Activated T-cell treated with anti-CD3 and anti-CD28 coated beads, Interleukin-2, amount 50 U/mL, for 48 hours (primary cell): Measurements from ENCODE around the gene CPZ.
A peak's percentile ranks its signal among the peaks of the same experiment; 100 is the strongest.
"Not testable (repeated sequence)": the region's sequence is repeated elsewhere in the genome, so short reads cannot be mapped to it uniquely, and the experiment has no call there.

Source experiments
- DNase-seq, 2 experiments: peaks; one replicate each; pipeline ENCODE4 v3.0.0-alpha.2; 2020

CPZ gene

DNA sequence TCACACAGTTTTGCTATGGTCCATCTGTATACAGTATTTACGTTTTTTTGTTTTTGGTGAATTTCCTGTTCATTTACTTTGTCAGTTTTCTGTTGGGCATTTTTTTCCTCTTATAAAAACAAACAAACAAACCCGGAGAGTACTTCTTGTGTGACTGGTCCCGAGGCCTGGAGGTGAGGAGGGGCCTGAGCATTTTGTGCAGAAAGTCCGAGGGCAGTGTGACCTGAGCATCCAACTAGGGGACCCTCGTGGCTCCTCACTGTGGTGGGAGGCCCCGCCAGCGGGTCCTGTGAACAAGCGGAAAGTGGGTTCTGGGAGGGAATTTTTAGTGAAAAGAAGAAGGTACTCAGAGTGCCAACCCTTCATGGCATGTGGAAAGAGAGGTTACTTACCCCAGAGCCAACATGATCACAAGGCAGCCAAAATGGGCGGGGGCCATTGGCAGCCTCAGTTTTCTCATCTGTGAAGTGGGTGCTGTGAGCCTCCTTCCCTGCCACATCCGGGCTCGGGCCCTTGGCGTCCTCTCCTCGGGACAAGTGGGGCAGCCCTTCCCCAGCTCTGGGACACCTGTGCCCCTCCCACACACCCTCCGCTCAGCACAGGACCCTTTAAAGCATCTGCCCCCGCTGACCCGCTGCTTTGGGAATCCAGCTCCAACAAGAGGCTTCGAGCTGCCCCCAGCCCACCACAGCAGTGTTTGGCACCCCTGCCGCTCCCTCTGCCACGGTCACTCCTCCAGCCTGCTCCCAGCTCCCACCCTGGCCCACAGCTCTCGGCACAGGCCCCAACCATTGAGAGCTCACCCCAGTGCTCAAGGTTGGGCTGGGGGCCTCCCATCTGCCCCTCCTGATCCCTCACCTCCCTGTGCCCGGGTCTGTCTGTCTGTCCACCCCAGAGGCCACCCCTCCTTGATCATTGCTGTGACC lies 35.2 kb upstream of the CPZ start:
- no peak for DNase-seq

DNA sequence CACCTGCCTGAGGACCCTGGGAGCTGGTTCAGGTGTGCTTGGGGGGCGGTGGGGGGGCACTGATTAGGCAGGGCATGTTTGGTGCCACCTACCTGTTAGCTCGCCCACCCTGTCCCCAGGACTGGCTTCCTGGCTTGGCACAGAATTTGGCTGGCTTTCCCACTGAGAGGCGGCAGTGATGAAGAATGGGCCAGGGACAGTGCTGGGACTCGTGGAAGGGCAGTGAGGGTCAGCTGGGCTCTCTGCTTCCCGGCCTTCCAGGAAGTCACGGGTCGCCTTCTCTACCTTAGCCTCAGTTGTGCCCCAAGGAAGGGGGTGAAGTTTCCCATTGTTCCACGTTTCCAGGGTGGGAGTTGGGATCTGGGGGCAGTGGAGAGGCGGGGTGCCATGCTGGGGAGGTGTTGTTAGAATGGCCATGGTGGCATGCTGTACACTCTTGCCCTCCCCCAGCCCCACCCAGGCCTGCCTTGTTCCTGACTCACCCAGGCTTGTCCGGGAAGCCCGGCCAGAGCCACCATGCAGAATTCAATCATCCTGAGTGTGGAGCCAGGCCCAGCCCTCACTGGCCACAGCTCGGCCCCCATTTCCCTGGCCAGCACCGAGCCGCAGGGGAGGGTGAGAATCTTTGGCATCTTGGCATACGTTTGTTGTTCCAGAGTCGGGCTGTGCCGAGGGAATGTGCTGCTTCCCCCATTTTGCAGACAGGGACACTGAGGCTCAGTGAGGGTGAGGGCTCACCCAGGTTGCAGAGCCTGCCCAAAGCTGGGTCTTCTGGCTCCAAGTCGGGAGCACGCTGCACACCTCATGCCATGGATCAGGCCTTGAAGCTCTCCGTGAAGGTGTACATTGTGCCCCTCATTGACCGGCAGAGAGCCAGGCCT lies 34.2 kb upstream of the CPZ start:
- DNase-seq: no peak

DNA sequence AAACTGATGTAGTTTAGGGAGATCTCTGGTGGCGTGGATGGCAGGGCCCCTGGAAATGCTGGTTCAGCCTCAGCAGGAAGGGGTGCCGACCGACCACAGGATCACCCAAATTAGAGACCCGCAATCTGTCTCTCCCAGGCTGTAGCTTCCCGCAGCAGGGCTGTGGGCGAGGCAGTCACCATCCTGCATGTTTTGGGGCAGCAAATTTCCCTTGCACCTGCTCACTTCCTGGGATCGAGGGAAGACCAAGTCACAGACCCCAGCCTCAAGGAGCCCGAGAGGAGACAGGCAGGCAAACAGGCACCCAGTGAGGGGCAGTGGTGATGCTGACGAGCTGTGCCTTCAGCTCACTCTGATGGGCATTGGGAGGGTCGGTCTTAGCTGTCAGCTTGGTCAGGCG lies 33.6 kb upstream of the CPZ start:
- no peak for DNase-seq

DNA sequence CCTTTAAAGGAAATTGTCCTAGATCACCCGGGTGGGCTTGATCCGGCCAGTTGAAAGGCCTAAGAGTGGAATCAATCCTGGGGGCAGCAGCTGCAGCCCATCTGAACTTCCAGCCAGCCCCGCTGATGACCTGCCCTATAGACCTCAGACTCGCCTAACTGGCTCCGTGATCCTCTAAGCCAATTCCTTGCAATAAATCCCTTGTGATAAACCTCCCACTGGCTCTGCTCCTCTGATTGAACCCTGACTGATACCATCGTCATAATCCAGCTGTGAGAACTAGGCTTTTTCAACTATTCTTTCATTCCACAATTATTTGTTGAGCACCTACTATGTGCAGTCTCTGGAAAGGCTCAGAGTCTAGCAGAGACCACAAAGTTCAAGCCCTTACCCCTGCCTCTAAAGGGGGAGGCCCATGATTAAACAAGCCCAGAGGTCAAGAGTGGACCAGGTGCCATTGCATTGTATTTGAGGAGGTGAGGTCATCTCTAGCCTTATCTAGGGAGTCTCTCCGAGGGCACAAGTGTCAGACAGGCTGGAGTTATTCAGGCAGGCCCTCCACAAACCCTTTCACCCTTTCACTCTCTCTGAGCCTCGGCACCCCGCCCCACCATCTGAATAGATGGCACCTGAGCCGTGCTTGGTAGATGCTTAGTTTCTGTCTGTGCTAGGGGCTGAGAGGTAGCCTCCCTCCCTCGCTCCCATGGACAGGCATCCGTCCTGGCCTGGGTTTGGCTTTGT lies 32.9 kb upstream of the CPZ start:
- no peak for DNase-seq

DNA sequence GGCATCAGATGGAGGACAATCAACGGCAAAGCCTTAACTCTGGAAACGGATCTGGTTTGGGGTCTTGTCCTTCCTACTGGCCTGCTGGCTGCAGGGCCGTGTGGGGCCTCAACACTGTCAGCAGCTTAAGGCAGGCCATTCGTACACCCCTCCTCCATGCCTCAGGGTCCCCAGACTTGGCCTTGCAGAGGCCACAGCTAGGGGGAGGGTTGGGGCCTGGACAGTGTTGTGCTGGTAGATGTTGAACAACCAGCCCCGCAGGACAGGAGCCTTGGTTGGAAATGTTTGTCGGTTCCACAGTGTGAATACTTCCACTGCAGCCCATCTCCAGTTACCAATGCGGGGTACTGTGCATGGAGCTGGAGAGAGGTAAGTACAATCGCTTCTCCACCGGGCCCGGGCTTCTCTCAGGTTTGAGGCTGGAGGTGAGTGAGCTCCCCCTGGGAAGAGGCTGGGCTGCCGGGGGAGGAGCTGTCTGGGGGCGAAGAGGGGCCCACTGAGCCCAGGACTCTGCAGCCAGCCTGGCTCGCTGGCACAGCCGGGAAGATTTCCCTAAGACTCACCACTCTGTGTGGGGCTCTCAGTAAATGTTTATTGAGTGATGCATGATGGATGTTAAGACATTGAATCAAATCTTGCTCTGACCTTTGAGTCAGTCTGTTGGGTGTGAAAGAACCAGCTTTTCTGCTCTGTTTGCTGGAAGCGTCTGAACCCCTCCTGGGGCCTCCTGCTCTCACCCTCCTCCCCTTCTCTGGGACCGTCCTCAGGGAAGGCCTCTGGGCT lies 32.1 kb upstream of the CPZ start:
- no peak for DNase-seq

DNA sequence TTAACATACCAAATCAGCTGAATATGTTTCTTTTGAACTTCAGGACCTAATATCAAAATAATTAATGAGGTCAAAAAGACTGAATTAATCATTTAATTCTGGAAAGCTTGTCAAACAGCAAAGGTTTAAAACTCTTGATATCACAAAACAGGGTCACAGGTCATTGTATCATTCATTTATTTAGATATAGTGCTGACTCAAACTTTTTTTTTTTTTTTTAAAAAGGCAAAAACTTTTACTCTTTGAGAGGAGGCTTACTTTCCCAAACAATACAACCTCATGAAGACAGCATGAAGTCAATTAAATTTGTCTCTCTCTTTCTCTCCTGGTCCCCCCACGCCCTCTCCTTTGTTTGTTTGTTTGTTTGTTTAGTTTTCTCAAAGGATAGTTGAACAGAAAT lies 28.0 kb upstream of the CPZ start:
- no peak for DNase-seq

DNA sequence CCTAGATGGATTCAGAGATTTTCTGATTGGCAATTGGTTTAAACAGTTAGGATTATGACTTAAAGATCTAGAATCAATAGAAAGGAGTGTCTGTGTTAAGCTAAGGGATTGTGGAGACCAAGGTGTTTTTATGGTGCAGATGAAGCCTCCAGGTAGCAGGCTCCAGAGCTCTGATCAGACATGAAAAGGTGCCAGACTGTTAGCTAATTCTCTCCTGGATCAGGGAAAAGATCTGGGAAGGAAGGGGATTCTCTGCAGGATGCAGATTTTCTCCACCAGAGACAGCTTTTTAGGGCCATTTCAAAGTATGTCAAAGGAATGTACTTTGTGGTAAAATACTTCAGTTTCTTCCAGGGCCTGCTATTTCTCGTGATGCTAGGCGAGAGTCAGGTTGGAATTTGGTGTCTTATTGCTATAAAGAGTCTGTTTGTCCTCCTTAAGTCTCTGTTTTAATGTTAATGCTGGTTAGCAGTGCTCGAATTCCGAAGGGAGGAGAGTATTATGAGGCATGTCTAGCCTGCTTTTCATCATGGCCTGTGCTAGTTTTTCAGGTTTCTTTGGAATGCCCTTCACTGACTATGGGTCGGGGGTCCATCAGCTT lies 24.4 kb upstream of the CPZ start:
- DNase-seq: no peak

DNA sequence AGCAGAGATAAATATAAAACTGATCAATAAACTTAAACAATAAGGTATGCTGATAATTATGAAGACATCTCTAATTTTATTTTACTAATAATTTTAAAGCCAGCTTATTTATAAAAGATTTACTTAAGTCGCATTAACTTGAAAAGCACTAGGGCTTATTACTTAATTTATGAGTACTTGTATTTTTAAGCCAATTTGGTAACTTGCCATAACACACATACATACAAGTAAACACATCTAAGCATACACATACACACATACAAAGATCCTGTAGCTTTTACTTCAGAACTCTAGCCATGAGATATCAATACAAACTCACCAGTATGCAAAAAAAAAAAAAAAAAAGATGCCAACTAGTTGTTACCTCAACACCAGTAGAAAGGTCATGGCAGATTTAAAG lies 22.4 kb upstream of the CPZ start:
- DNase-seq: no peak

DNA sequence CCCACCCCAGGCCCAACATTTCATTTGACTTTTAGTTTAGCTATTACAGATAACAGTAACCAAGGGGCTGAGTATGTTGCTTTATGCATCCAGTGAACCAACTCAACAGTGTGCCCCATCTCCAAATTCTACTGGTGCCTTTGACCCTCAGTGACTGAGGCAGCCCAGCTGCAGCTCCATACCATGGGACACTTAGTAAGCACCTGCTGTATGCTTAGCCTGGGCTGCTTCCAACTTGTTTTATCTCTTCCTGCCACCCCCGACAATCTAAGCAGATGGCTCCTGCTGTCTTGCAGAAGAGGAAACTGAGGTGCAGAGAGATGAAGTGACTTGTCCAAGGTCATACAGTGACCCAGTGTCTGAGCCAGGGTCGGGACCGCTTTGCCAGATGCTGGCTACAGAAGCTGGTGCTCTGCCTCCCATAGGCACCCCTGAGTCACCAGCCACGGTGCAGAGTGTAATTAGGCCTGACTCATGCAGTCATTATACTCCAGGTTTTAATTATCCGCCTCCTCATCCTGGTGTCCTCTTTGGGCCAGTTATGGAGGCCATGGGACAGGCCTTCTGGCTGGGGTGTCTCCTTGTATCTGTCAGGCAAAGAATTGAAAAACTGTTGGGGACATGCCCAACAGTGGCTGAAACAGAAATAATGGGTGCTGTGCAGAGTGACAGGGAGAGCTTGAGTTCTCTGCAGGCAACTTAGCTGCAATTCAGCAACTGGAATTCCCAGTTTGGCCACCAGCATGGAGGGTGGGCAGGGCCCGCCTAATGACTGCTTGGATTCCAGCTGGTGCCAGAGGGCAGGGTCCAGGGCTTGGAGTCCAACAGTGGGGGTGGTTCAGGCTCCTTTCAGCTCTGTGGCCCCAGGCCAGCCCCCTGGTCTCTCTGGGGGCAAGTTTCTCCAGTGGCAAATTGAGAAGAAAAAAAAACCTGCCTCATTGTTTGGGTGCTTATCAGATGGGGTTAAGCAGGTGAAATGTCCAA lies 20.6 kb upstream of the CPZ start:
- DNase-seq: no peak

DNA sequence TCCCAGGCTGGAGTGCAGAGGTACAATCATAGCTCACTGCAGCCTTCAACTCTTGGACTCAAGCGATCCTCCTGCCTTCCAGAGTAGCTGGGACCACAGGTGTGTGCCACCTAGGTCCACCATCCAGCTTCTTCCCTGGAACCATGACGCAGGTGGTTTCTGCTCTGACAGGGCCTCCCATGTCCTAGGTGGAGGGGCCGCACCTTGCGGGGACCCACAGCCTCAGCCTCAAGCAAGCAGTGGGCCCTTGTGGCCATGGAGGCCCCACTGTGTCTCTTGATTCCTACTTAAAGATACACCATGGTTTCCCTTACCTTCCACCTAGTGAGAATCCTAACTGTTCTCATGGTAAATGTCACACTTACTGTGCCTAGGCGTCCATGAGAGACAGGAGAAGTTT lies 19.3 kb upstream of the CPZ start:
- no peak for DNase-seq

DNA sequence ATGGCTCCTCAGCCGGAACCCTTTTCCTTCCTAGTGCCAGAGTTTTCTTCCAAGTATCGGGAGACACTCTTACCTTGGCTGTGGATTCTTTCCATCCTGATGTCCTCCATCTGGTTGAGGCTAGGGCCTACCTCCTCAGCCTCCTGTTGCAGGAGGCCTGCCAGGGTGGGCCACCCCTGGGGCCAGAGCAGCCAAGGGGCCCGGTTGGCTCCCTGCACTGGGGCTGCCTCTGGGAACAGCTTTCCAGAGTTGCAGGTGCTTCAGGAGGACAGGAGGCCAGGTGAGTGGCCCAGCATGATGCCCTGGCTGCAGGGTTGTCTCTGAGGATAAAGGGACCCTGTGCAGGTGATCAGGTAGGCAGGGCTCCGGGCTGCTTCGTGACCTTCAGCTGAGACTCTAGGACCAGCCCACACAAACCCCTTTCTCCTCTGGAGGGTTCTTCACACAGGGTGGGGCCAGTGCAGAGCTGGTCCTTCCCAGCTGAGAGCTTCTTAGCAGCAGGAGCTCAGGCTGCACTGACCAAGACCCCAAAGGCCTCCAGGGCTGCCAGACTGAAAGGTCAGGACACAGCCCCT lies 17.7 kb upstream of the CPZ start:
- no peak for DNase-seq

DNA sequence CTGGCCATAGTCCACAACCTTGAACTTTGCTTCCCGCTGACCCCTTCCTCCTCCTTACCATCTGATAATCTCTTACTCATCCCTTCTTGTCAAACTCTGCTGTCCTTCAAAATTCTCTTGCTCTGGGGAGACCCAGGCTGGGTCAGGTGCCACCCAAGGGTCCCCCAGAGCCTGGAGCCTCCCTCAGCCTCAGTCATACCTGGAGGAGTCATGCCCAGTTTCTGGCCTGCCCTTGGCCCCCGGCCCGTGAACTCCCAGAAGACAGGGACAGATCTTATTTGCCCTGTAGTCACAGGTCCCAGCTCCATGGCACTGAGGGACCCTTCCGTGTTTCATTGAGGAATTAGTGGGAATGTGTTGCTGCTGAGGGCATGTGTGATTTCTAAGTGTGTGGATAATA lies 17.1 kb upstream of the CPZ start:
- no peak for DNase-seq

DNA sequence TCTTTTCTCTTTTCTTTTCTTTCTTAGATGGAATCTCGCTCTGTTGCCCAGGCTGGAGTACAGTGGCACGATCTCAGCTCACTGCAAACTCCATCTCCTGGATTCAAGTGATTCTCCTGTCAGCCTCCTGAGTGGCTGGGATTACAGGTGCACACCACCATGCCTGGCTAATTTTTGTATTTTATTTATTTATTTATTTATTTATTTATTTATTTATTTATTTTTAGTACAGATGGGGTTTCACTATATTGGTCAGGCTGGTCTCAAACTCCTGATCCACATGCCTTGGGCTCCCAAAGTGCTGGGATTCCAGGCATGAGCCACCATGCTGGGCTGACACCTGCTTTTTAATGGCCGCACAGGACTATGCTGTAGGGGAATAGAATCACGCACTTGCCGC lies 16.0 kb upstream of the CPZ start:
- not testable (repeated sequence) for DNase-seq

DNA sequence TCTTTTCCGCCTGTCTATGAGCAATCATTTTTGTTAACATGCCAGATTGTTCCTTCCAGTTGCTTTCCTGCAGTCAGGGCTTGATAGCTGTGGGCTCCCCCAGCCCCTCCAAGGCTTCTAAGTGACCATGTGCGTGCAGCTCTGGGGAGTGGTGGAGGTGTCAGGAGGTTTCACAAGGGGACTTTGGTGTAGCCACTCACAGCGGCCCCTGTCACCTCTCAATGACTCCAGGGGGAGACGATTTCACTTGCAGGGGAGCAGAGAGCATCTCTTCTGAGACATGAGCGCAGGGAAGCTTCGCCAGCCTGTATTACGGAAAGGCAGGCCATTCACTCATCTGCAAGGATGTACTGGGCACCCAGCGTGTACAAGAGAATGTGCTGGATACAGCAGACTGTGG lies 15.5 kb upstream of the CPZ start:
- no peak for DNase-seq

DNA sequence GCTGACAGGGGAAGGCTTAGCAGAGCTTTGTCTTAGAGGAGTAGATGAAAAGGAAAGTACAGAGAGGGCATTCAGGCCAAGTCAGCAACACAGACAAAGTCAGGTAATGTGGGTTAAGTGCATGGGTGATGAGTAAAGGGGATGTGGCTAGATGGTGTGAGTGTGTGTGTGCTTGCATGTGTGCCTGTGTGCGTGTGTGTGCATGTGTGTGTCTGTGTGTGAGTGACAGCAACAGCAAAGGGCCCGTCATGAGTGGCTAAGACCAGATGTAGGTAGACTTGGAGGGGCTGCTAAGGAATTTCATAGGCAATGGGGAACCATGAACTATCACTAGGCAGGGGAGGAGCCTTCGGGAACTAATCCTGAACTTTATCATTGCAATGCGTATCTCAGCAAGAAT lies 14.6 kb upstream of the CPZ start:
- no peak for DNase-seq

DNA sequence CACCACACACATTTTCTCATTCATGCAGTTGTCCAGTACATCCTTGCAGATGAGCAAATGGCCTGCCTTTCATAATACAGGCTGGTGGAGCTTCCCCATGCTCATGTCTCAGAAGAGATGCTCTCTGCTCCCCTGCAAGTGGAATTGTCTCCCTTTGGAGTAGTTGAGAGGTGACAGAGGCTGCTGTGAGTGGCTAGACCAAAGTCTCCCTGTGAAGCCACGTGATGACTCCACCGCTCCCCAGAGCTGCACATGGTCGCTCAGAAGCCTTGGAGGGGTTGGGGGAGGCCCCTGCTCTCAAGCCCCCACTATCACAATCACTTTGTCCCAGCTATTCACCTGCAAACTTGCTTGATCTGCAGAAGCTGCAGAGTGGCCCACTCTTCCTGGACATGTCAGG lies 13.8 kb upstream of the CPZ start:
- no peak for DNase-seq

DNA sequence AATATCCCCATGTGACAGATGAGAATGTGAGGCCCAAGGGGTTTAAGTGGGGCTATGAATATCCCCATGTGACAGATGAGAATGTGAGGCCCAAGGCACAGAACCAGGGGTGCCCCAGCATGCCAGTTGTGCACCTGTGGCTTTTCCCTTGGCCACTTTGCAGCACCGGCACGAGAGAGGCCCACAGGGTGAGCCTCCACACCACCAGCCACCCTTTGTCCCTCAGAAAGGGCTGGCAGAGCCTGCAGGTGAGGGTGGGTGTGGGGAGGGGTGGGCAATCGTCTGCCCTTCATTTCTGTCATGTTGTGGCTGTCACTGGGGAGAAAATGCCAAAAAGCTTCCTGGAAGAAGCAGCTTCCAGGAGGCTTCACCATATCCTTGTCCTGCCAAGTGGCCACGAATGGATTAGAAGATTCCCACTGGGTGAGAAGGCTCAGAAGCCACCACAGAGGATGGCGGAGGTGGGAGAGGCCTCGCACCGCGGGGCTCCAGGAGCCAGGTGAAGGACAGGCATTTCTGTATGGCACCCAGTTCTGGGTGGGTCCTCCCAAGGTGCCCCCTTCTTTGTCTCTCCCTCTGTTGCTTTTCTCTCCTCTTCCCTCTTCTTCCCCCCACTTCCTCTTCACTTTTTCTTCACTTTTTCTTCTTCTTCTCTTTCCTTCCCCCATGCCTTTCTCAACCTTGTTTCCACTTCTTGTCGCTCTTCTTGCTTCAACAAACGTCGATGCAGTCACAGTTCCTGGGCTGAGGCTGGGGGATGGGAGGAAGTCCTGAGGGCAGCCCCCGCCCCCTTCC lies 12.8 kb upstream of the CPZ start:
- DNase-seq: no peak

DNA sequence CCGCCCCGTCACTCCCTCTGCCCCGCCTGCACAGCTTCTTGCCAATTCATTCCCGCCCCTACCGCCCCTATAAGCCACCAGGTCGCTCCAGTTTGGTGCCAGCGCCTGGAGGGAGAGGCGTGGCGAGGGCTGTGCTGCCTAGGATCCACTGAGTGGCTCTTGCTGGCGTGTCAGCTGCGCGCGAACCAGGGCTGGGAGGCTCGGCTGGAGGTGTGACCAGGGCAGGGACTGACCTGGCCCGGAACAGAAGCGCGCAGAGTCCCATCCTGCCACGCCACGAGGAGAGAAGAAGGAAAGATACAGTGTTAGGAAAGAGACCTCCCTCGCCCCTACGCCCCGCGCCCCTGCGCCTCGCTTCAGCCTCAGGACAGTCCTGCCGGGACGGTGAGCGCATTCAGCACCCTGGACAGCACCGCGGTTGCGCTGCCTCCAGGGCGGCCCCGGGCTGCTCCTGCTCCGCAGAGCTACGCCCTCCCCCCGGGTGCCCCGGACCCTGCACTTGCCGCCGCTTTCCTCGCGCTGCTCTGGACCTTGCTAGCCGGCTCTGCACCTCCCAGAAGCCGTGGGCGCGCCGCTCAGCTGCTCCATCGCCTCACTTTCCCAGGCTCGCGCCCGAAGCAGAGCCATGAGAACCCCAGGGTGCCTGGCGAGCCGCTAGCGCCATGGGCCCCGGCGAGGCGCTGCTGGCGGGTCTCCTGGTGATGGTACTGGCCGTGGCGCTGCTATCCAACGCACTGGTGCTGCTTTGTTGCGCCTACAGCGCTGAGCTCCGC lies 12.1 kb upstream of the CPZ start, which contains the start of gene GPR78:
Gene GPR78, plus strand, starts transcription at position 72 of the 773 bp plus-strand sequence. Its CDS starts 591 bp downstream, at position 663.
- peak; percentile 40 to 59 for DNase-seq
